ENCODE results near the gene HEXA.
"Not testable (repeated sequence)": the region's sequence is repeated elsewhere in the genome, so short reads cannot be mapped to it uniquely, and the experiment has no call there.

GRCh38 chr15:72413337-72413736 lies 37.5 kb upstream of the HEXA start:
- not testable (repeated sequence) for TF ChIP-seq ZNF138 (CRISPR knock-in tag; conservative IDR thresholded peaks at IDR 0.05); TEAD4 (CRISPR knock-in tag; IDR thresholded peaks at IDR 0.05); PREB (CRISPR knock-in tag; IDR thresholded peaks at IDR 0.05; ENCODE audit: borderline replicate concordance); USF2 (CRISPR knock-in tag; IDR thresholded peaks at IDR 0.05); CTCF (IDR thresholded peaks at IDR 0.05); HMGXB4 (CRISPR knock-in tag; IDR thresholded peaks at IDR 0.05); FOXP1 (CRISPR knock-in tag; IDR thresholded peaks at IDR 0.05; ENCODE audit: borderline replicate concordance); FOXP4 (CRISPR knock-in tag; IDR thresholded peaks at IDR 0.05); SMAD4 (CRISPR knock-in tag; IDR thresholded peaks at IDR 0.05)

All from WTC11 (cell line).